ENCODE data around the gene LRRC56.

The LRRC56 gene

DNA sequence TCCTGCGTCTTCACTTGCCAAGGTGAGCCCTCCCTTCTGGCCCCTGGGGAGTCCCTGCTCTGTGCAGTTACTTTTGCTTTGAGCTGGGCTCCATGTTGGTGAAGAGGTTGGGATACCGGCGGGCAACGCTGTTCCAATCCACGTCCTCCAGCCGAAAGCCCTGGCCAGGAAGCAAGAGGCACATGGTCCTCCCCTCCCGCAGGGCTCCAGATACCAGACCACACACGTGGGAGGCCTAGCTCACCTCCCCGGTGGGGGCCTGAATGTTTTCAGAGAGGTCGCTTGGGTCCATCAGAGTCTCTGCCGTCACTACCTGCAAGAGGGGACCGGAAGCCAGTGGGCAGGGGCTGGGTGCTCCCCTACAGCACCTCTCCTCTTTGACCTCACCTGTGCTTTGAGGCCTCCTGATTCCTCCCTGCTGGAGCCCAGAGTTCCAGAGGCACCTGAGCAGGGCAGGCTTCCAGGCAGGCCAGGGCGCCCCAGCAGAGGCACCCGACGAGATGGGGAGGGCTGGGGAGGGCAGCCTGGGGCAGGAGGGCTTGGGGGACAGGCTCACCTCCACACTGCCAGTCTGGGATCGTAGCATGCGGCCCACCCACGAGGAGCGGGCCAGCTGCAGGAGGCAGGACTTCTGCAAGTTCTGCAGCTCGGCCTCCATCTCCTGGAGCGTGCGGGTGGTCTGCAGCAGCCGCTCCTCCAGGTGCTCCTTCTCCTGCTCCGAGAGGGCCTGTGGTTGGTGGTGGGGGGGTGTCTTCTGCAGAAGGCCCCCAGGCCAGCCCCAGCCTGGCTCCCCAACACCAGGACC is 20.2 kb downstream of the LRRC56 start:
- TF ChIP-seq, protein P1, sequence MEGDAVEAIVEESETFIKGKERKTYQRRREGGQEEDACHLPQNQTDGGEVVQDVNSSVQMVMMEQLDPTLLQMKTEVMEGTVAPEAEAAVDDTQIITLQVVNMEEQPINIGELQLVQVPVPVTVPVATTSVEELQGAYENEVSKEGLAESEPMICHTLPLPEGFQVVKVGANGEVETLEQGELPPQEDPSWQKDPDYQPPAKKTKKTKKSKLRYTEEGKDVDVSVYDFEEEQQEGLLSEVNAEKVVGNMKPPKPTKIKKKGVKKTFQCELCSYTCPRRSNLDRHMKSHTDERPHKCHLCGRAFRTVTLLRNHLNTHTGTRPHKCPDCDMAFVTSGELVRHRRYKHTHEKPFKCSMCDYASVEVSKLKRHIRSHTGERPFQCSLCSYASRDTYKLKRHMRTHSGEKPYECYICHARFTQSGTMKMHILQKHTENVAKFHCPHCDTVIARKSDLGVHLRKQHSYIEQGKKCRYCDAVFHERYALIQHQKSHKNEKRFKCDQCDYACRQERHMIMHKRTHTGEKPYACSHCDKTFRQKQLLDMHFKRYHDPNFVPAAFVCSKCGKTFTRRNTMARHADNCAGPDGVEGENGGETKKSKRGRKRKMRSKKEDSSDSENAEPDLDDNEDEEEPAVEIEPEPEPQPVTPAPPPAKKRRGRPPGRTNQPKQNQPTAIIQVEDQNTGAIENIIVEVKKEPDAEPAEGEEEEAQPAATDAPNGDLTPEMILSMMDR (conservative IDR thresholded peaks at IDR 0.05; ENCODE audit: low read depth, low read length), result no peak
- H3K4me3 ChIP-seq (ENCODE audit: low read depth, low read length), result no peak overlapping the region
- DNase-seq (ENCODE audit: low read depth), result no peak

DNA sequence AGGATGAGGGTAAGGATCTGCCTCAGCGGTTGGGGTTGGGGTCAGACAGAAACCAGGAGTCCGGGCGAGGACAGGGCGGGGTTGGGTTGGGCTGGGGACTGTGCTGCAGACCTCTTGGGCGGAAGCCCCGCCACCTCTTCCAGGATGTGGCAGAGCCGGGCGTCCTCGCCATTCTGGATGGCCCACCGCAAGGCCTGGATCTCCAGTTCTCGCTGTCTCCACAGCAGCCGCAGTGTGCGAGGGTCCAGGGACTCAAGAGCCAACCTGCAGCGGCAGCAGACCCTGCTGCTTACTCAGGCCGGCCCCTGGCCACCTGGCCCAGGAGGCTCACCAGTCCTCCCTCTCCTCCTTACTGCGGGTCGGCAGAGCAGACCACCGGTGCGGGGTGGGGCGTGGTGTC is 21.2 kb downstream of the LRRC56 start:
- H3K4me3 ChIP-seq (ENCODE audit: low read depth, low read length), result no peak overlapping the region
- TF ChIP-seq, protein P1 (conservative IDR thresholded peaks at IDR 0.05; ENCODE audit: low read depth, low read length), result no peak
- DNase-seq (ENCODE audit: low read depth), result no peak

DNA sequence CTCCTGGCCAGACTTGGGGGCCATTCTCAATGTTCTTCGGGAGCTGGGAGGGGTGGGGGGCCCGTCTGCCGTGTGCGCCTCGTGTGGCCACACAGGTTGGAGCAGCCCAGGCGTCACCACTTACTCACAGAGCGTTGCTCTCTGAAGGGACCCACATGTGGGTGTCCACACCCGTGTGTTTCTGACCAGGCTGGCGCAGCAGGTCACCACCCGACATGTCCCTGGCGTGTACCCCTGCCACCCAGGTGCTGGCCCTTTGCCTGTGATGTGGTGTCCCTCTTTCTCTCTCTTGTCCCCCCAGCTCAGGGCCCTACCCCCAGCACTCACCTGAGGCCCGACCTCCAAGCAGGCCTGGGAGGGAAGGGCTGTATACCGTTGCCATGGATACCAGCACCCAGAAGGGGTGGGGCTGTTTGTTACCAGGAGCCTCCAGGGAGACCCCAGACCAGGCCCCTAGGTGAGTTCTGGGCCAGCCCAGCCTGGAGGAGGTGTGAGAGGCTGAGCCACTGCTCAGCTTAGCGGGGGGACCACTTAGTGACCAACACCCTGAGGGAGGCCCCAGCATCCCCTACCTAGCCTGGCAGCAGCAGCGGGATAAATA is 21.8 kb downstream of the LRRC56 start:
- TF ChIP-seq, protein P1 (conservative IDR thresholded peaks at IDR 0.05; ENCODE audit: low read depth, low read length), result no peak
- no peak for DNase-seq (ENCODE audit: low read depth)
- no peak overlapping the region for H3K4me3 ChIP-seq (ENCODE audit: low read depth, low read length)

DNA sequence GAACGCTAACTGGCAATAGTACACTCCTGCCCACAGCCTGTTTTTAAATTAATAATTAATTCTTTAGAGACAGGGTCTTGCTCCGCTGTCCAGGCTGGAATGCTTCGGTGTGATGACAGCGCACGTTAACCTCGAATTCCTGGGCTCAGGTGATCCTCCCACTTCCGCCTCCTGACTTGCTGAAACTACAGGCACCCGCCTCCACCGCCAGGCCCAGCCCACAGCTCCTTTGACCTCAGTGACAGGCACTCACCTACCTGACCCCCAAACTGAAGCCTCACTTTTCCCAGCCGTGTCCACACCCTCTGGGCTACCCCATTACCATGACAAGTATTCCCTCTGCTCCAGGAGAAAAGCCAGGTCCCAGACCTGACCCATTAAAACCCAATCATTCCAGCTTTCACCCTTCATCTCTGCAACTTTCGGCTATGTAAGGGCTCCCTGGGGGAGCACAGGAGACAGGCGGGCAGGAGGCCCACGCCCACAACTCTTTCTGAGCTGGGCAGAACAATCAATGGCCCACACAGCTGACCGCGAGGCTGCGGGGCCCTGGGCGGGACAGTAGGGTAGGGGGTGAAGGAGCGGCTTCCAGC is 22.5 kb downstream of the LRRC56 start:
- TF ChIP-seq, protein P1 (conservative IDR thresholded peaks at IDR 0.05; ENCODE audit: low read depth, low read length), result no peak
- no peak for DNase-seq (ENCODE audit: low read depth)
- H3K4me3 ChIP-seq (ENCODE audit: low read depth, low read length), result peak overlapping the region; percentile 70

DNA sequence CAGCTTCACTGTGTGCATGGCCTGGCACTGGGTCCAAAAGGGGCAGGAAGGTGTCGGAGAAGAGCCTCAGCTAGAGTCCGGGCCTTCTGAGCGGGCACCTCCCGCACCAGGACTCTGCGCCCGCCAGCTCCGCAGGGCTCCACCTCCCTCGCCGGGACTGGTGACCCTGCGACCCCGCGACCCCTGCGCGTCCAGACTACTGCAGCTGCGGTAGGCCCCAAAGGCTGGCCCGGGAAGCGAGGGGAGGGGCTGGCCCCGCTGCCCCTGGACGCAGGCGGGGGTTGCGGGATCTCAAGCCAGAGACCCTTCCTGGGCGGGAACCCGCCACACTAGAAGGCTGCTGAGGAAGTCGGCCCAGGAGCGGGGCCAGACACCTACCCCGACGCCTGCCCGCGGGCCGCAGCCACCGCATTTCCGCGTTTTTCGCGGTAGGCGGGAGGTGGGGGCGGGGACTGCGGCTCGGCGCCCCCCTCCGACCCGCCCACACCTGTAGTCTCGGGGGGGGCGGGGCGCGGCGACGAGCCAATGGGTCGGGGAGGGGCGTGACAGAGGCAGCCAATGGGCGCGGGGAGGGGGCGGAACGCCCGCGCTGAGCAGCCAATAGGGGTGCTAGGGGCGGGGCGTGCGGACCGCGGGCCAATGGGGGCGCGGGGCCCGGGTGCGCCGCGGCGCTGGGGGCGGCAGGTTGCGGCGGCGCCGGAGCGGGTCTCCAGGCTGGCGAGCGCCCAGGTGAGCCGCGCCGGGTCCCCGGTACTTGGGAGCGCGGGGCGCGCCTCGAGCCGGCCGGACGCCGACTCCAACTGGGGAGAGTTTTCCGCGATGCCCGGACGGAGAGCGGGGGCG is 23.2 kb downstream of the LRRC56 start, which contains the start of the genes LMNTD2 and RASSF7:
LMNTD2 (minus strand) TSS at position 434 of the 843 bp plus-strand sequence; CDS start at position 412, 22 bp downstream.
RASSF7 (plus strand) TSS at position 666 of the 843 bp plus-strand sequence. CDS start 799 bp downstream, outside the sequence.
- DNase-seq (ENCODE audit: low read depth), result peak; percentile 85
- peak within 1 kb of the TSS; percentile 70 for H3K4me3 ChIP-seq (ENCODE audit: low read depth, low read length)
- TF ChIP-seq, protein P1 (conservative IDR thresholded peaks at IDR 0.05; ENCODE audit: low read depth, low read length), result no peak

DNA sequence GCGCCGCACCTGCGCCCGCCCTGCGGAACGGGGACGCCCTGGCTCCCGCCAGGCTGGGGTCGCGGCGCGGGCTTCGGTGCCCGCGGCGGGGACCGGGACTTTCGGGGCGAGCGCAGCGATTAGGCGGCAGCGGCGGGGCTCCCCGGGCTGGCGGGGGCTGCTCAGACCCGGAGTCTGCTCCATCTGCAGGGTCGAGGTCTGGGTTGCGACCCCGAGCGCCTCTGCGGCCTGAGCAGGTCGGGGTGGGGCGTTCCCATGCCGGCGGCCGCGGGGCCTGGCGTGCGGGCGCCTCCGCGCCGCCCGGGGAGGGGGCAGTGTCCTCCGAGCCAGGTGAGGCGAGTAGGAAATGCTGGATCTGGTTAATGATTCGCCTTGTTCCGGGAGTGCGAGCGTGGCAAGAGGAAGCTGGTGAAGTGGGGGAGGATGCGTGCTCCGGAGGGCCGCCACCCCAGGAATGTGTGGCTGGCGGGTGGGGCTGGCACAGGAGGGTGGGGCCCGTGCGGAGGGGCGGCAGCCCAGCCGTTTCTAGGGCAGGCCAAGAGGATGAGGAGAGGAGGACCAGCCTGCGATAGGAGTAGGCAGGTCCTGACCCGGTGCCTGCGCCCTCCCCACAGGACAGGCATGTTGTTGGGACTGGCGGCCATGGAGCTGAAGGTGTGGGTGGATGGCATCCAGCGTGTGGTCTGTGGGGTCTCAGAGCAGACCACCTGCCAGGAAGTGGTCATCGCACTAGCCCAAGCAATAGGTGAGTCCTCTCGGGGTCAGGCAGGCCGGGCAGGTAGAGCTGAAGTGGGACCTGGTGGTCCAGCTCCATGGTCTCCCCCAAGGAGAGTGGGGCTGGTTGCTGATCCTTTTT is 24.0 kb downstream of the LRRC56 start:
- H3K4me3 ChIP-seq (ENCODE audit: low read depth, low read length), result peak overlapping the region; percentile 70
- TF ChIP-seq, protein P1 (conservative IDR thresholded peaks at IDR 0.05; ENCODE audit: low read depth, low read length), result no peak
- no peak for DNase-seq (ENCODE audit: low read depth)
